Liver (tissue), 9 donors: ENCODE data around the gene KRT75. TPM values are rescaled to one million over a fixed set of nuclear protein-coding genes. Genes with fewer than 3 reads are reported as not detected.
A peak's percentile ranks its signal among the peaks of the same experiment; 100 is the strongest.

ENCODE experiments used
- DNase-seq: peaks from one replicate; pipeline ENCODE4 v3.0.0-alpha.2; 2017; ENCODE audit warnings: low spot score
- H3K27ac ChIP-seq, 2 donors: one replicate each; pipeline ENCODE4 v1.7.0; 2013; ENCODE audit warnings: inconsistent platforms in 2 of 2, low read length in 2 of 2, control low read depth in 1 of 2, low read depth in 1 of 2, mild to moderate bottlenecking in 1 of 2
- H3K27me3 ChIP-seq, 4 donors: one replicate each; pipeline versions ENCODE4 v1.6.1 to v1.7.0; 2013; ENCODE audit warnings: low read length in 3 of 4, inconsistent platforms in 1 of 4, mild to moderate bottlenecking in 1 of 4, moderate library complexity in 1 of 4; ENCODE audit not compliant: control insufficient read depth in 4 of 4, insufficient read depth in 4 of 4
- H3K36me3 ChIP-seq, 4 donors: one replicate each; pipeline versions ENCODE4 v1.6.1 to v1.7.0; 2013; ENCODE audit warnings: low read length in 3 of 4, mild to moderate bottlenecking in 3 of 4, low read depth in 1 of 4, moderate library complexity in 1 of 4; ENCODE audit not compliant: control insufficient read depth in 4 of 4, insufficient read depth in 3 of 4
- H3K4me1 ChIP-seq, 4 donors: one replicate each; pipeline versions ENCODE4 v1.6.1 to v1.7.0; 2013; ENCODE audit warnings: low read length in 3 of 4, mild to moderate bottlenecking in 3 of 4, moderate library complexity in 1 of 4; ENCODE audit not compliant: control insufficient read depth in 4 of 4, insufficient read depth in 4 of 4
- H3K4me3 ChIP-seq, 3 donors: one replicate each; pipeline versions ENCODE4 v1.6.1 to v1.7.0; 2013; ENCODE audit warnings: low read length in 3 of 3, control low read depth in 1 of 3, low read depth in 1 of 3, mild to moderate bottlenecking in 1 of 3
- H3K9ac ChIP-seq, 2 donors: one replicate each; pipeline ENCODE4 v1.7.0; 2013; ENCODE audit warnings: low read length in 2 of 2, mild to moderate bottlenecking in 2 of 2, moderate library complexity in 2 of 2, control low read depth in 1 of 2, low read depth in 1 of 2
- H3K9me3 ChIP-seq, 4 donors: one replicate each; pipeline versions ENCODE4 v1.6.1 to v1.7.0; 2013; ENCODE audit warnings: low read length in 3 of 4; ENCODE audit not compliant: control insufficient read depth in 4 of 4
- EGR1 ChIP-seq, 2 donors: IDR thresholded peaks; 2 replicates each; pipeline ENCODE4 v1.6.1; 2016 to 2018; ENCODE audit warnings: antibody characterized with exemption in 2 of 2, low read depth in 2 of 2
- FOXA1 ChIP-seq: IDR thresholded peaks from 2 replicates; pipeline ENCODE4 v1.6.1; 2016; ENCODE audit warnings: antibody characterized with exemption
- FOXA2 ChIP-seq: IDR thresholded peaks from 2 replicates; pipeline ENCODE4 v1.6.1; 2016; ENCODE audit warnings: antibody characterized with exemption
- GABPA ChIP-seq, 2 donors: IDR thresholded peaks in 1 of 2; conservative IDR thresholded peaks in 1 of 2; 2 replicates each; pipeline ENCODE4 v1.6.1; 2016; ENCODE audit warnings: antibody characterized with exemption in 2 of 2, mild to moderate bottlenecking in 1 of 2, moderate library complexity in 1 of 2
- HNF4A ChIP-seq, 2 donors: conservative IDR thresholded peaks; 2 replicates each; pipeline ENCODE4 v1.6.1; 2016; ENCODE audit warnings: antibody characterized with exemption in 2 of 2, mild to moderate bottlenecking in 2 of 2
- HNF4G ChIP-seq: IDR thresholded peaks from 2 replicates; pipeline ENCODE4 v1.6.1; 2016; ENCODE audit warnings: antibody characterized with exemption
- JUND ChIP-seq, 2 donors: IDR thresholded peaks; 2 replicates each; pipeline ENCODE4 v1.6.1; 2016; ENCODE audit warnings: antibody characterized with exemption in 2 of 2
- NR2F2 ChIP-seq: IDR thresholded peaks from 2 replicates; pipeline ENCODE4 v1.6.1; 2016; ENCODE audit warnings: antibody characterized with exemption
- RAD21 ChIP-seq, 2 donors: IDR thresholded peaks; 2 replicates each; pipeline ENCODE4 v1.6.1; 2016; ENCODE audit warnings: antibody characterized with exemption in 2 of 2, mild to moderate bottlenecking in 2 of 2
- RXRA ChIP-seq, 2 donors: IDR thresholded peaks; 2 replicates each; pipeline ENCODE4 v1.6.1; 2017 to 2018; ENCODE audit warnings: antibody characterized with exemption in 2 of 2, mild to moderate bottlenecking in 1 of 2
- SP1 ChIP-seq: IDR thresholded peaks from 2 replicates; pipeline ENCODE4 v1.6.1; 2018; ENCODE audit warnings: antibody characterized with exemption, mild to moderate bottlenecking
- TAF1 ChIP-seq: conservative IDR thresholded peaks from 2 replicates; pipeline ENCODE4 v1.6.1; 2016; ENCODE audit warnings: antibody characterized with exemption, mild to moderate bottlenecking
- YY1 ChIP-seq: IDR thresholded peaks from 2 replicates; pipeline ENCODE4 v1.6.1; 2016; ENCODE audit warnings: antibody characterized with exemption, mild to moderate bottlenecking
- WGBS: extraction: QIAGEN DNeasy Blood & Tissue Kit; methylation state at CpG from one replicate; pipeline ENCODE4 v1.1.7; 2013; 5-methylcytosine and 5-hydroxymethylcytosine counted together
- polyA plus RNA-seq, 2 donors: library from polyadenylated mRNA; stranded (reverse) in 1 of 2; unstranded in 1 of 2; fragments of 200-250 nt in 1 of 2; fragments of >200 nt in 1 of 2; fragmentation: Nextera tagmentation in 1 of 2; extraction: Ambion mirVana in 1 of 2; gene quantifications; one replicate each; pipeline versions ENCODE4 v1.2.1 to v1.2.3, GENCODE V29; 2013 to 2015
- total RNA-seq, 2 donors: library from RNA; depleted of rRNA; stranded (reverse); fragments of >200 nt; gene quantifications; one replicate each; pipeline ENCODE4 v1.2.3, GENCODE V29; 2014
- TF ChIP-seq, protein P1 (sequence below): fragments of 150-350 bp; IDR thresholded peaks from 2 replicates; pipeline ENCODE4 v1.5.1; 2017; ENCODE audit warnings: improper control_type of control experiment, low read depth, low read length; ENCODE audit not compliant: missing input control
- TF ChIP-seq, protein P2 (sequence below): IDR thresholded peaks from 2 replicates; pipeline ENCODE4 v1.6.1; 2016; ENCODE audit warnings: antibody characterized with exemption
- TF ChIP-seq, protein P3 (sequence below): IDR thresholded peaks from 2 replicates; pipeline ENCODE4 v1.6.1; 2016; ENCODE audit warnings: antibody characterized with exemption
- TF ChIP-seq, protein P4 (sequence below): IDR thresholded peaks from 2 replicates; pipeline ENCODE4 v1.6.1; 2016; ENCODE audit warnings: antibody characterized with exemption, mild to moderate bottlenecking
- TF ChIP-seq, protein P5 (sequence below): IDR thresholded peaks from 2 replicates; pipeline ENCODE4 v1.6.1; 2016; ENCODE audit warnings: antibody characterized with exemption
- donor health status: healthy.
- donor health status: healthy.
- donor health status: healthy.
- donor health status: healthy.
- donor health status: healthy.

Gene KRT75
- total and polyA plus RNA-seq, 4 donors = not detected

DNA sequence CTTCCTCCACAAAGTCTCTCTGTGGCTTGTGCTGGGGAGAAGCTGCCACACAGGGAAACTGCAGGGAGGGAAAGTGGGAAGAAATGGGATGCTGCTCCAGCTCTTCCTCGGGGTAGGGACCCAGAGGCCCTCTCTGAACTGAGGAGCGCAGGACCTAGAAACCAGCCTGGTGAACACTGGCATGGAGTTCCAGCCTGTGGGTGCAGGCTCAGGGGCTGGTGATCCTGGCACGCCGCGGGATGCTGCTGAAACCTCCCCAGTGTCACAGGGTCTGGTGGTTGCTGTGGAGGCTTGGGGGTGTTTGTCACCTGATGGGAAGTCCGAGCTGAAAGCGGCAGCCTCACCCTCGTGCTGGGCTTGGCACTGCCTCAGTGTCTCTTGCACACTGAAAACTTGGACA, 5.2 kb upstream of the KRT75 start:
- H3K9ac ChIP-seq = no peak overlapping the region
- H3K9me3 ChIP-seq = no peaks in the 10 kb centered on the region
- H3K4me3 ChIP-seq = no peak overlapping the region
- peak; percentile 25 for DNase-seq
- no peaks in the 10 kb centered on the region for H3K4me1 ChIP-seq
- no peaks in the 10 kb centered on the region for H3K36me3 ChIP-seq
- WGBS = 81% methylated on average over 8 of the region's 8 CpGs
- TF ChIP-seq, protein P1, sequence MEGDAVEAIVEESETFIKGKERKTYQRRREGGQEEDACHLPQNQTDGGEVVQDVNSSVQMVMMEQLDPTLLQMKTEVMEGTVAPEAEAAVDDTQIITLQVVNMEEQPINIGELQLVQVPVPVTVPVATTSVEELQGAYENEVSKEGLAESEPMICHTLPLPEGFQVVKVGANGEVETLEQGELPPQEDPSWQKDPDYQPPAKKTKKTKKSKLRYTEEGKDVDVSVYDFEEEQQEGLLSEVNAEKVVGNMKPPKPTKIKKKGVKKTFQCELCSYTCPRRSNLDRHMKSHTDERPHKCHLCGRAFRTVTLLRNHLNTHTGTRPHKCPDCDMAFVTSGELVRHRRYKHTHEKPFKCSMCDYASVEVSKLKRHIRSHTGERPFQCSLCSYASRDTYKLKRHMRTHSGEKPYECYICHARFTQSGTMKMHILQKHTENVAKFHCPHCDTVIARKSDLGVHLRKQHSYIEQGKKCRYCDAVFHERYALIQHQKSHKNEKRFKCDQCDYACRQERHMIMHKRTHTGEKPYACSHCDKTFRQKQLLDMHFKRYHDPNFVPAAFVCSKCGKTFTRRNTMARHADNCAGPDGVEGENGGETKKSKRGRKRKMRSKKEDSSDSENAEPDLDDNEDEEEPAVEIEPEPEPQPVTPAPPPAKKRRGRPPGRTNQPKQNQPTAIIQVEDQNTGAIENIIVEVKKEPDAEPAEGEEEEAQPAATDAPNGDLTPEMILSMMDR = no peak
- TF ChIP-seq SP1 (no peak), FOXA1 (no peak), NR2F2 (no peak), RXRA (IDR thresholded peaks at IDR 0.05) (no peak)
- peaks cover 0 to 8% (median 0%) of the 10 kb centered on the region in 4 donors for H3K27me3 ChIP-seq
- no peak overlapping the region for H3K27ac ChIP-seq

DNA sequence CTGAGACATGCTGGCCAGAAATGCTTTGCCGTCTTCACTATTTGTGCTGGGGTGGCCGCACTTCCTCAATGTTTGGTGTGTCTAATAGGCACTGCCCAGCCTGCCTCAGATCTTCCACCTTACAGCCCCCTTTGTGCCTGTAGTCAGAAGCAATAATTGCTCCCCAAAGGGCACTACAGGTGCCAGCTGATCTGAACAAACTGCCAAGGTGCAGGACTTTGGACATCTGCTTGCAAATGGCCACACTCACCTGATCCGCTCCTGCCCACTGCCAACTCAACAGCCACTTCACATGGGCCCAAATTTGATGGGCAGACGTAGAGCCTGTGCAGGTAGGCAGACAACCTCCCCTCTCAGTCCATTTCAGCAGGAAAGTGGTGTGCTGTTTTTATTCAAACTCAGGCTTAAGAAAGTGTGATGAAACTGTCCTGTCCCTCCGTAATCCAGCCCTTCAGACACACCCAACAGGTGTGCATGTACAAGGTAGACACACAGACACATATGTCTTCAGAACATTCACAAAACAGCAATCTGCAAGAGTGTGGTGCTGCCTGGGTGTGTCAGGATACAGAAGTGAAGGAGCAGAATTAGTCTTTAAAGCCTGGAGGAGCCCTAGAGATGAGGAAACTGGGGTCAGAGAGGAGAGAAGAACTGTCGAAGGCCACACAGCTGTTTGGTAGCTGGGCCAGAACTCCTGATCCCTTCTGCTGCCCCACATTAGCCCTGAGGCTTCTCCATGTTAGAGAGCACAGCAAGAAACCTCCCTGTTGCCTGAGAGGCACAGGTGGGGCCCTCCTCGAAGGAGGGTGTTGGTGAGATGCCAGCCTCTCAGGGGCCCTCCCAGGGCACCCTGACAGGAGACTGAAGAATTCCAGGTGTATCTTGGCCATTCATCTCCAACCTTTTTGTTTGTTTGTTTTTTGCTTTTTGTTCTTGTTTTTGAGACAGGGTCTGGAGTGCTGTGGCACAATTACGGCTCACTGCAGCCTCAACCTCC, 4.4 kb upstream of the KRT75 start:
- TF ChIP-seq NR2F2 (no peak), EGR1 (IDR thresholded peaks at IDR 0.05; ENCODE audit: low read depth in 2 of 2) (no peak), HNF4G (no peak), FOXA1 (no peak), RAD21 (IDR thresholded peaks at IDR 0.05) (no peak), GABPA (IDR thresholded peaks at IDR 0.05 in 1 of 2, conservative IDR thresholded peaks at IDR 0.05 in 1 of 2) (no peak), SP1 (no peak), TAF1 (no peak), JUND (IDR thresholded peaks at IDR 0.05) (no peak), RXRA (IDR thresholded peaks at IDR 0.05) (no peak), FOXA2 (no peak), HNF4A (conservative IDR thresholded peaks at IDR 0.05) (no peak), YY1 (no peak)
- TF ChIP-seq, protein P1 = no peak
- TF ChIP-seq, protein P2, sequence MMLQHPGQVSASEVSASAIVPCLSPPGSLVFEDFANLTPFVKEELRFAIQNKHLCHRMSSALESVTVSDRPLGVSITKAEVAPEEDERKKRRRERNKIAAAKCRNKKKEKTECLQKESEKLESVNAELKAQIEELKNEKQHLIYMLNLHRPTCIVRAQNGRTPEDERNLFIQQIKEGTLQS = no peak
- TF ChIP-seq, protein P3, sequence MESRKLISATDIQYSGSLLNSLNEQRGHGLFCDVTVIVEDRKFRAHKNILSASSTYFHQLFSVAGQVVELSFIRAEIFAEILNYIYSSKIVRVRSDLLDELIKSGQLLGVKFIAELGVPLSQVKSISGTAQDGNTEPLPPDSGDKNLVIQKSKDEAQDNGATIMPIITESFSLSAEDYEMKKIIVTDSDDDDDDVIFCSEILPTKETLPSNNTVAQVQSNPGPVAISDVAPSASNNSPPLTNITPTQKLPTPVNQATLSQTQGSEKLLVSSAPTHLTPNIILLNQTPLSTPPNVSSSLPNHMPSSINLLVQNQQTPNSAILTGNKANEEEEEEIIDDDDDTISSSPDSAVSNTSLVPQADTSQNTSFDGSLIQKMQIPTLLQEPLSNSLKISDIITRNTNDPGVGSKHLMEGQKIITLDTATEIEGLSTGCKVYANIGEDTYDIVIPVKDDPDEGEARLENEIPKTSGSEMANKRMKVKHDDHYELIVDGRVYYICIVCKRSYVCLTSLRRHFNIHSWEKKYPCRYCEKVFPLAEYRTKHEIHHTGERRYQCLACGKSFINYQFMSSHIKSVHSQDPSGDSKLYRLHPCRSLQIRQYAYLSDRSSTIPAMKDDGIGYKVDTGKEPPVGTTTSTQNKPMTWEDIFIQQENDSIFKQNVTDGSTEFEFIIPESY = no peak
- TF ChIP-seq, protein P4, sequence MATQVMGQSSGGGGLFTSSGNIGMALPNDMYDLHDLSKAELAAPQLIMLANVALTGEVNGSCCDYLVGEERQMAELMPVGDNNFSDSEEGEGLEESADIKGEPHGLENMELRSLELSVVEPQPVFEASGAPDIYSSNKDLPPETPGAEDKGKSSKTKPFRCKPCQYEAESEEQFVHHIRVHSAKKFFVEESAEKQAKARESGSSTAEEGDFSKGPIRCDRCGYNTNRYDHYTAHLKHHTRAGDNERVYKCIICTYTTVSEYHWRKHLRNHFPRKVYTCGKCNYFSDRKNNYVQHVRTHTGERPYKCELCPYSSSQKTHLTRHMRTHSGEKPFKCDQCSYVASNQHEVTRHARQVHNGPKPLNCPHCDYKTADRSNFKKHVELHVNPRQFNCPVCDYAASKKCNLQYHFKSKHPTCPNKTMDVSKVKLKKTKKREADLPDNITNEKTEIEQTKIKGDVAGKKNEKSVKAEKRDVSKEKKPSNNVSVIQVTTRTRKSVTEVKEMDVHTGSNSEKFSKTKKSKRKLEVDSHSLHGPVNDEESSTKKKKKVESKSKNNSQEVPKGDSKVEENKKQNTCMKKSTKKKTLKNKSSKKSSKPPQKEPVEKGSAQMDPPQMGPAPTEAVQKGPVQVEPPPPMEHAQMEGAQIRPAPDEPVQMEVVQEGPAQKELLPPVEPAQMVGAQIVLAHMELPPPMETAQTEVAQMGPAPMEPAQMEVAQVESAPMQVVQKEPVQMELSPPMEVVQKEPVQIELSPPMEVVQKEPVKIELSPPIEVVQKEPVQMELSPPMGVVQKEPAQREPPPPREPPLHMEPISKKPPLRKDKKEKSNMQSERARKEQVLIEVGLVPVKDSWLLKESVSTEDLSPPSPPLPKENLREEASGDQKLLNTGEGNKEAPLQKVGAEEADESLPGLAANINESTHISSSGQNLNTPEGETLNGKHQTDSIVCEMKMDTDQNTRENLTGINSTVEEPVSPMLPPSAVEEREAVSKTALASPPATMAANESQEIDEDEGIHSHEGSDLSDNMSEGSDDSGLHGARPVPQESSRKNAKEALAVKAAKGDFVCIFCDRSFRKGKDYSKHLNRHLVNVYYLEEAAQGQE = no peak
- TF ChIP-seq, protein P5, sequence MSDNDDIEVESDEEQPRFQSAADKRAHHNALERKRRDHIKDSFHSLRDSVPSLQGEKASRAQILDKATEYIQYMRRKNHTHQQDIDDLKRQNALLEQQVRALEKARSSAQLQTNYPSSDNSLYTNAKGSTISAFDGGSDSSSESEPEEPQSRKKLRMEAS = no peak
- Histone ChIP-seq H3K36me3 (no peaks in the 10 kb centered on the region), H3K4me3 (no peak overlapping the region), H3K4me1 (no peaks in the 10 kb centered on the region), H3K27me3 (peaks cover 0 to 6% (median 0%) of the 10 kb centered on the region in 4 donors), H3K27ac (no peak overlapping the region), H3K9ac (no peak overlapping the region), H3K9me3 (no peaks in the 10 kb centered on the region)
- peak; percentile 13 for DNase-seq
- WGBS = 83% methylated on average over 8 of the region's 8 CpGs
